Aorta (tissue), 5 donors: ENCODE measurements around the gene CGREF1. TPM values are rescaled to one million over a fixed set of nuclear protein-coding genes. Genes with fewer than 3 reads are reported as not detected.

ENCODE experiments used
- ATAC-seq: fragments of 200-7000 bp; cut with Tn5 transposase; one replicate; pipeline ENCODE4 v1.9.1; 2022; ENCODE audit warnings: moderate library complexity; ENCODE audit not compliant: low FRiP score
- DNase-seq, 2 donors: peaks; one replicate each; pipeline ENCODE4 v3.0.0-alpha.2; 2020
- H3K27ac ChIP-seq, 2 donors: one replicate each; pipeline ENCODE4 v1.5.1; 2013; ENCODE audit warnings: low read length in 2 of 2, mild to moderate bottlenecking in 2 of 2, moderate library complexity in 2 of 2, control low read depth in 1 of 2, inconsistent platforms in 1 of 2, low read depth in 1 of 2
- H3K27me3 ChIP-seq, 2 donors: one replicate each; pipeline ENCODE4 v1.6.1; 2013; ENCODE audit warnings: control low read depth in 1 of 2, low read length in 1 of 2, mild to moderate bottlenecking in 1 of 2, moderate library complexity in 1 of 2; ENCODE audit not compliant: insufficient read depth in 2 of 2, control insufficient read depth in 1 of 2
- H3K36me3 ChIP-seq, 2 donors: one replicate each; pipeline ENCODE4 v1.6.1; 2013; ENCODE audit warnings: control low read depth in 1 of 2, low read length in 1 of 2, mild to moderate bottlenecking in 1 of 2; ENCODE audit not compliant: insufficient read depth in 2 of 2, control insufficient read depth in 1 of 2
- H3K4me1 ChIP-seq, 2 donors: one replicate each; pipeline ENCODE4 v1.6.1; 2013; ENCODE audit warnings: low read length in 2 of 2, control low read depth in 1 of 2, mild to moderate bottlenecking in 1 of 2, moderate library complexity in 1 of 2; ENCODE audit not compliant: insufficient read depth in 2 of 2, control insufficient read depth in 1 of 2
- H3K4me3 ChIP-seq, 2 donors: one replicate each; pipeline ENCODE4 v1.5.1; 2013; ENCODE audit warnings: low read length in 2 of 2, control low read depth in 1 of 2, mild to moderate bottlenecking in 1 of 2
- H3K9me3 ChIP-seq: one replicate; pipeline ENCODE4 v1.6.1; 2013; ENCODE audit warnings: mild to moderate bottlenecking, low read length; ENCODE audit not compliant: control insufficient read depth
- WGBS, 2 donors: extraction: QIAGEN DNeasy Blood & Tissue Kit; methylation state at CpG; one replicate each; pipeline ENCODE4 v1.1.7; 2013; 5-methylcytosine and 5-hydroxymethylcytosine counted together
- intact Hi-C, 2 donors: fragments of 100-400 bp; cut with DNase I; formaldehyde crosslinking; loops; one replicate each; pipeline versions ENCODE4 v1.14.2 to v1.15.0; 2022
- long read RNA-seq, 2 donors: library from polyadenylated mRNA; unstranded; transcript quantifications; one replicate each; pipeline ENCODE4 v2.0.0, GENCODE V29; 2020 to 2021
- polyA plus RNA-seq, 2 donors: library from polyadenylated mRNA; stranded (reverse); fragments of 200-250 nt; gene quantifications; one replicate each; pipeline ENCODE4 v1.2.3, GENCODE V29; 2013
- total RNA-seq, 2 donors: library from RNA; stranded (reverse); fragmentation: NEBNext Ultra II Directional; extraction: Animal tissue kit (Norgen Biotek cat#: 25700); gene quantifications; one replicate each; pipeline ENCODE4 v1.2.1, GENCODE V29; 2021
- donor health status: healthy with polysubstance abuse.
- donor health status: Bipolar disorder and iron deficiency.
- donor health status: DM: no; HTN: no; CAD: no.
- donor health status: DM: no; HTN: no; CAD: no.
- donor health status: DM: yes; HTN: yes; CAD: no.

CGREF1 gene, protein sequence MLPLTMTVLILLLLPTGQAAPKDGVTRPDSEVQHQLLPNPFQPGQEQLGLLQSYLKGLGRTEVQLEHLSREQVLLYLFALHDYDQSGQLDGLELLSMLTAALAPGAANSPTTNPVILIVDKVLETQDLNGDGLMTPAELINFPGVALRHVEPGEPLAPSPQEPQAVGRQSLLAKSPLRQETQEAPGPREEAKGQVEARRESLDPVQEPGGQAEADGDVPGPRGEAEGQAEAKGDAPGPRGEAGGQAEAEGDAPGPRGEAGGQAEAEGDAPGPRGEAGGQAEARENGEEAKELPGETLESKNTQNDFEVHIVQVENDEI
- total RNA-seq (1 to 10 TPM; 8.1 to 8.6 TPM), polyA plus RNA-seq (1 to 10 TPM; 5.8 to 6.9 TPM)
- long read RNA-seq, donor 1, partial matches to known transcripts, result 0 of 1 reads
- long read RNA-seq, donor 1, other reads (novel, unspliced or antisense), result 1 of 1 reads
- long read RNA-seq, donor 2, partial matches to known transcripts, result 0 of 2 reads
- long read RNA-seq, donor 2, other reads (novel, unspliced or antisense), result 2 of 2 reads

DNA sequence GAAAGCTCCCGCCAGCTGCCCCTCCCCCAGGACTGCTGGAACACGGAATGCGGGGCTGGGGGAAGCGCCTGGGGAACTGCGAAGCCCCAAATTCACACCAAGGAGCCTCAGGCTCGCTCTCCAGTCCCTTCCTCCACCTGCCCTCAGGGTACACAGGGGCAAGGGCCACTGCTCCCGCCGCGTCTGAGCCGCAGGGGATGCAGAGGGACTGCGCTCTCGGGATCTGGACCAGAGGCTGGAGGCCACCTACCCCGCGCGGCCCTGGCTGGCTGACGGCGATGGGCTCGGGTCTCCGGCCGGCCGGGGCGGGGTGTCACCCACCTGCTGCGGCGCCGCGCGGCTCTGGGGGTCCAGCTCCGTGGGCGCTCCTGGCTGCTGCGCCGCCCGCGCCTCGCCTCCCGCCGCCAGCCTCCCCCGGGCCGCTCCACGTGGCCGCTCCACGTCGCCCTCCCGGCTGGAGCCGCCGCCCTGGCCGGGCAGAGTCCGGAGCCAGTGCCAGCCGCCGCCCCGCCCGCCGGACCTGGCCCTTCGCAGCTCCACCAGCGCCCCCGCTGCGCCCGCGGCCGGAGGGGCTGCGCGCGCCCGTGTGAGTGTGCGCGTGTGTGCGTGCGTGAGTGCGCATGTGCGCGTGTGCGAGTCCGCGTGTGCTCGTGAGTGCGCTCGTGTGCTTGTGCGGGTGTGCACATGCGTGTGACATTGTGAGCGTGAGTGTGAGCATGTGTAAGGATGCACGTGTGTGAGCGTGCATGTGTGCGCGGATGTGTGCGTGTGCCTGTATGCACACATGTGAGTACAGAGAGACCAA is at the start of gene CGREF1:
Gene CGREF1, minus strand, starts transcription at position 604 of the 805 bp plus-strand sequence. CDS start 14,762 bp downstream, outside the sequence.
- Histone ChIP-seq H3K4me1 (no peaks in the 10 kb centered on the region), H3K9me3 (no peaks in the 10 kb centered on the region), H3K27me3 (no peaks in the 10 kb centered on the region), H3K4me3 (peak within 1 kb of the TSS in 1 of 2 donors; percentile 5), H3K27ac (no peak within 1 kb of the TSS), H3K36me3 (no peaks in the 10 kb centered on the region)
- intact Hi-C loops, result no loop called here
- 3 to 4% methylated on average over 66 to 84 of the region's 84 CpGs for WGBS, 2 donors
- DNase-seq (no peak), ATAC-seq (no peak)

DNA sequence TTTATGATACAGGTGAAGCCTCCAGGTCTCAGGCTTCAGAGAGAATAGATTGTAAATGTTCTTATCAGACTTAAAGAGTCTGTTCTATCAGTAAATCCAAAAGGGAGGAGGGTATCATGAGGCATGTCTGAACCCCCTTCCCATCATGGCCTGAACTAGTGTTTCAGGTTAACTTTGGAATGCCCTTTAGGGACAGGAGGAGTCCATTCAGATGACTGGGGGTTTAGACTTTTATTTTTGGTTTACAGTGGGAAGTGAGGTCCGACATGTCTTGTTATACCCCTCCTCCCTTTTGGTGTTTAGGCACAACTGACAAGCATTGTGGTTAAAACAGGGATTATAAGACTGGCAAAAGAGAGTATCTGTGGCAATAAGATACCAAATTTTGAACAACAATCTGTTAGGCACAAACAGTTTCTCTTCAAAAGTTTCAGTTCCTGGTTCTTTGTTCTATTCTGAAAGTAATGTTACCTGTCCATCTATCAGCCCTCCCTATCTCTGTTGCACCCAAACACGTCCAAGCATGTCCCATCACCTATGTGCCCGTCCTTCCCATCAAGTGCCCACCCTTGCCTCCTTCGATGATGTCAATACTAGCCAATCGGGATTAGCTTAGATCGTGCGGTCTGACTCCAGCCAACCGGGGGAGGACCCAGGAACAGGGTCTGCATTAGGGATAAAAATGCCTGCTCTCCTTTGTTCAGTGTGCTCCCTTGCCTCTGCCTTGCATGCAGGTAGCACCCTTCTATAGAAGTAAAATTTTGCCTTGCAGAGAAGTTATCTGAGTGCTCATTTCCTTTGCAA is 46.2 kb upstream of the CGREF1 start:
- DNase-seq (no peak), ATAC-seq (no peak)
- Histone ChIP-seq H3K4me1 (no peaks in the 10 kb centered on the region), H3K36me3 (no peaks in the 10 kb centered on the region), H3K4me3 (no peak overlapping the region), H3K27ac (no peak overlapping the region), H3K9me3 (no peaks in the 10 kb centered on the region), H3K27me3 (no peaks in the 10 kb centered on the region)
- intact Hi-C loops, result no loop called here
- WGBS, 2 donors, result 84 to 85% methylated on average over 8 of the region's 8 CpGs

GRCh38 chr2:27162151-27163121 is 43.5 kb upstream of the CGREF1 start:
- 82 to 83% methylated on average over 15 of the region's 15 CpGs for WGBS, 2 donors
- intact Hi-C loops, result no loop called here
- no peaks in the 10 kb centered on the region for H3K4me1 ChIP-seq
- no peak overlapping the region for H3K4me3 ChIP-seq
- no peak for DNase-seq
- no peaks in the 10 kb centered on the region for H3K27me3 ChIP-seq
- no peaks in the 10 kb centered on the region for H3K9me3 ChIP-seq
- no peaks in the 10 kb centered on the region for H3K36me3 ChIP-seq
- ATAC-seq, result no peak
- no peak overlapping the region for H3K27ac ChIP-seq

DNA sequence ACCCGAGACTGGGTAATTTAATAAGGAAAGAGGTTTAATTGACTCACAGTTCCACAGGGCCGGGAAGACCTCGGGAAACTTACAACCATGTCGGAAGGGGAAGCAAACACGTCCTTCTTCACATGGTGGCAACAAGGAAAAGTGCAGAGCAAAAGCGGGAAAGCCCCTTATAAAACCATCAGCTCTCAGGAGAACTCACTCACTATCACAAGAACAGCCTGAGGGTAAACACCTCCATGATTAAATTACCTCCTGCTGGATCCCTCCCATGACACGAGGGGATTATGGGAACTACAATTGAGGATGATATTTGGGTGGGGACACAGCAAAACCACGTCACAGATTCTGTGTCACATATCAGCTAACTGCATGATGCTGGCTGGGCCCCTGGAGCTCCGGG is 41.3 kb upstream of the CGREF1 start:
- intact Hi-C loops, result no loop called here
- Histone ChIP-seq H3K27me3 (no peaks in the 10 kb centered on the region), H3K36me3 (no peaks in the 10 kb centered on the region), H3K4me3 (no peak overlapping the region), H3K4me1 (no peaks in the 10 kb centered on the region), H3K9me3 (no peaks in the 10 kb centered on the region), H3K27ac (no peak overlapping the region)
- DNase-seq (no peak), ATAC-seq (no peak)
- 79 to 88% methylated on average over 9 of the region's 9 CpGs for WGBS, 2 donors

GRCh38 chr2:27159271-27159670 is 40.3 kb upstream of the CGREF1 start:
- Histone ChIP-seq H3K4me3 (no peak overlapping the region), H3K4me1 (no peaks in the 10 kb centered on the region), H3K36me3 (no peaks in the 10 kb centered on the region), H3K9me3 (no peaks in the 10 kb centered on the region), H3K27me3 (no peaks in the 10 kb centered on the region), H3K27ac (no peak overlapping the region)
- ATAC-seq, result no peak
- WGBS, 2 donors, result 62 to 71% methylated on average over 6 of the region's 6 CpGs
- intact Hi-C loops, result no loop called here
- no peak for DNase-seq

GRCh38 chr2:27158468-27158867 is 39.5 kb upstream of the CGREF1 start:
- Histone ChIP-seq H3K27ac (no peak overlapping the region), H3K36me3 (no peaks in the 10 kb centered on the region), H3K9me3 (no peaks in the 10 kb centered on the region), H3K4me3 (no peak overlapping the region), H3K27me3 (no peaks in the 10 kb centered on the region), H3K4me1 (no peaks in the 10 kb centered on the region)
- 74% methylated on average over 6 of the region's 6 CpGs for WGBS, 2 donors
- DNase-seq (no peak), ATAC-seq (no peak)
- intact Hi-C loops, result no loop called here

DNA sequence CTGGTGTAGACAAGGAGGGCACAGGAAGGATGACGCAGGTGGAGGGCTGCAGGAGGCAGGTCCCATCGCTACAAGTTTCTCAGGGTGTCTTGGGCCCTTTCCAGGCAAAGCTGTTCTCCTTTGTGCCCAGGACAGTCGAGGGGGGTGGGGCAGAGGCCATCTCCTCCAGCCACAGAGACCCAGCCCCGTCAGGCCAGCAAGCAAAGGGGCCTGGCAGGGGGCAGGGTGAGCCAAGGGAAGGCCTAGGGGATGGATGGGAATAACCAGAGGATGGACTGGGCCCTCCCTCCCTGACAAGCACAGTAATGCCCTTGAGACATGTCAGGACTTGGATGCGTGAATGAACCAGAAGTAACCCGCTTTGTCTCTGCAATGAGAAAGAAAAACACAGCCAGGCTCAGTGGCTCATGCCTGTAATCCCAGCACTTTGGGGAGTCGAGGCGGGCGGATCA is 36.2 kb upstream of the CGREF1 start:
- ATAC-seq, result no peak
- WGBS, 2 donors, result 80 to 84% methylated on average over 9 of the region's 9 CpGs
- H3K27ac ChIP-seq, result no peak overlapping the region

More for the DNA sequence above, 36.2 kb upstream of the CGREF1 start:
- H3K4me3 ChIP-seq, result no peak overlapping the region
- H3K36me3 ChIP-seq, result no peaks in the 10 kb centered on the region
- no peaks in the 10 kb centered on the region for H3K4me1 ChIP-seq
- no peak for DNase-seq
- H3K27me3 ChIP-seq, result no peaks in the 10 kb centered on the region
- H3K9me3 ChIP-seq, result no peaks in the 10 kb centered on the region
- intact Hi-C loops, result no loop called here
